ENCODE measurements around the gene CLRN2. TPM values are rescaled to one million over a fixed set of nuclear protein-coding genes. Genes with fewer than 3 reads are reported as not detected.
"Not testable (repeated sequence)": the region's sequence is repeated elsewhere in the genome, so short reads cannot be mapped to it uniquely, and the experiment has no call there.

CLRN2 gene
- total RNA-seq, 1 donor from 2014 or later, result not detected

DNA sequence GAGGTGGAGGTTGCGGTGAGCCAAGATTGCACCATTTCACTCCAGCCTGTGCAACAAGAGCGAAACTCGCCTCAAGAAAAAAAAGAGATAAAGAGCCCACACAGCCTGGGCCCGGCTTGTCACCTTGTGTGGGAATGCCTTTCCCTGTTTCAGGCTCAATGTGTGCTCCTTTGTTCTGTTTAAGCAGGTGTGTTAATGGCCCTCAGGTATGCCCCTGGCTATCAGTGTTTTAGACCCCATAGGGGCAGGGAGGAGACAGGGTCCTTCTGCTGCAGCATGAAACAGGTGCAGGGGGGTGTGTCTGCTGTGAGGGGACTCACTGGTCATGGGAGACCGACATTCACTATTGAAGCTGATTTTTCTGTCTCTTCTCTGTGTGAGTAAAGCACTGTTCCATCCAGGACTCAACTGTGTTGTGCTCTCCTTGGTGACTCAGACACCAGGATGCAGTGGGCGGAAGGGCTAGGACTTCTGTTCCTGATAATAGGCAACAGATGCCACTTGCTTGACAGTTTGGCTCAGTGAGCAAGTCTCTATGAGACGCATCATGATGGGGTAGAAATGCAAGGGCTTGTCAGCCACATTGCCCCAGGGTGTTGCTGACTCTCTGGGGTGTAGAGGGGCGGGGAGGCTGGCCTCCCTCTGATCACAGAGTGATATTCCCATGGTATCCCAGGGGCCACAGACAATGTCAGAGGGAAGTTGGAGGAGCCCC, 46.4 kb downstream of the CLRN2 start:
- intact Hi-C loops (cut with micrococcal nuclease), result no loop called here
- TF ChIP-seq, protein P1, sequence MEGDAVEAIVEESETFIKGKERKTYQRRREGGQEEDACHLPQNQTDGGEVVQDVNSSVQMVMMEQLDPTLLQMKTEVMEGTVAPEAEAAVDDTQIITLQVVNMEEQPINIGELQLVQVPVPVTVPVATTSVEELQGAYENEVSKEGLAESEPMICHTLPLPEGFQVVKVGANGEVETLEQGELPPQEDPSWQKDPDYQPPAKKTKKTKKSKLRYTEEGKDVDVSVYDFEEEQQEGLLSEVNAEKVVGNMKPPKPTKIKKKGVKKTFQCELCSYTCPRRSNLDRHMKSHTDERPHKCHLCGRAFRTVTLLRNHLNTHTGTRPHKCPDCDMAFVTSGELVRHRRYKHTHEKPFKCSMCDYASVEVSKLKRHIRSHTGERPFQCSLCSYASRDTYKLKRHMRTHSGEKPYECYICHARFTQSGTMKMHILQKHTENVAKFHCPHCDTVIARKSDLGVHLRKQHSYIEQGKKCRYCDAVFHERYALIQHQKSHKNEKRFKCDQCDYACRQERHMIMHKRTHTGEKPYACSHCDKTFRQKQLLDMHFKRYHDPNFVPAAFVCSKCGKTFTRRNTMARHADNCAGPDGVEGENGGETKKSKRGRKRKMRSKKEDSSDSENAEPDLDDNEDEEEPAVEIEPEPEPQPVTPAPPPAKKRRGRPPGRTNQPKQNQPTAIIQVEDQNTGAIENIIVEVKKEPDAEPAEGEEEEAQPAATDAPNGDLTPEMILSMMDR (IDR thresholded peaks at IDR 0.05; ENCODE audit: borderline replicate concordance), result no peak
- H3K27me3 ChIP-seq (ENCODE audit: low read depth), result peaks cover 10% of the 10 kb centered on the region

DNA sequence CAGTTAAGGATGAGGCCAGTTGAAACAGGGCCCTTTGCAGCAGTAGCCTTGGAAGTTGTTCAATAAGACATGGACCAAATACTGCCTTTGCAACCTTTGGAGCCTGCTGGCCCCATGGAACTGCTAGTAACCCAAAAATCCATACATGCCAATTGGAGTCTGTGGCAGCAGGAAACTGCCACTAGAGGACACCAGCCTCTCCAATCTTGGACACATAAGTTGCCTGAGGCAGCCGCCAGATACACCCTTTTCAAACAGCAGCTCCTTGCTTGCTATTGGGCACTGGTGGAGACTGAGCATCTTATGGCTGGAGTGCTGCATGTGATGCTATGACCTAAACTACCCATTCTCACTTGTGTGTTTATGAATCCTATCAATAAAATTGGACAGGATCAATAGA, 47.2 kb downstream of the CLRN2 start:
- TF ChIP-seq, protein P1 (IDR thresholded peaks at IDR 0.05; ENCODE audit: borderline replicate concordance), result peak; percentile 29
- intact Hi-C loops (cut with micrococcal nuclease), result no loop called here

More for the DNA sequence above, 46.4 kb downstream of the CLRN2 start:
- Histone ChIP-seq H3K36me3 (no peaks in the 10 kb centered on the region), H3K4me3 (no peak overlapping the region), H3K27ac (replicated peaks) (no peak overlapping the region), H3K9me3 (replicated peaks) (no peaks in the 10 kb centered on the region), H3K4me1 (no peaks in the 10 kb centered on the region)
- no peak for DNase-seq

DNA sequence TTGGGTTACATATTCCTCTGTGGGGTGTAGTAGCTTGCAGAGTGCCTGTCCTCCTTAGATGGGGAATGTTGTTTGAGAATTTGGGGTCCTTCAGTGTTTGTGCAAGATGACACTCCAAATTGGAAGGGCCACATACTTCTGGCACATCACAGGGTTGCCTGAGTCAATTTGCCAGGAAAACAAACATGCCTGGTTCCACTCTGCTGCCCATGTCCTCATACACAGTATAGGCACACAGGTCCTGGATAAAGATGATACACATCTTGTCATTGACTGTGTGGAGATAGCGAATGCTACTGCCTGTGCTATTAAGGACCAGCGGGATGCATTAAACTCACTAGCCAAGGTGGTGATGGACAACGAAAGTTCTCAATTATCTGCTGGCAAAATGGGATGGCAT, 50.9 kb downstream of the CLRN2 start:
- H3K4me3 ChIP-seq, result no peak overlapping the region
- H3K36me3 ChIP-seq, result no peaks in the 10 kb centered on the region
- TF ChIP-seq, protein P1 (IDR thresholded peaks at IDR 0.05; ENCODE audit: borderline replicate concordance), result no peak
- no peak for DNase-seq
- H3K27me3 ChIP-seq (ENCODE audit: low read depth), result no peaks in the 10 kb centered on the region
- H3K4me1 ChIP-seq, result no peaks in the 10 kb centered on the region
- H3K9me3 ChIP-seq (replicated peaks), result no peaks in the 10 kb centered on the region
- intact Hi-C loops (cut with micrococcal nuclease), result no loop called here
- H3K27ac ChIP-seq (replicated peaks), result no peak overlapping the region

More for the DNA sequence above, 47.2 kb downstream of the CLRN2 start:
- no peaks in the 10 kb centered on the region for H3K36me3 ChIP-seq
- H3K27me3 ChIP-seq (ENCODE audit: low read depth), result peaks cover 10% of the 10 kb centered on the region
- H3K4me1 ChIP-seq, result no peaks in the 10 kb centered on the region
- H3K9me3 ChIP-seq (replicated peaks), result no peaks in the 10 kb centered on the region
- no peak overlapping the region for H3K4me3 ChIP-seq
- DNase-seq, result no peak
- H3K27ac ChIP-seq (replicated peaks), result no peak overlapping the region

DNA sequence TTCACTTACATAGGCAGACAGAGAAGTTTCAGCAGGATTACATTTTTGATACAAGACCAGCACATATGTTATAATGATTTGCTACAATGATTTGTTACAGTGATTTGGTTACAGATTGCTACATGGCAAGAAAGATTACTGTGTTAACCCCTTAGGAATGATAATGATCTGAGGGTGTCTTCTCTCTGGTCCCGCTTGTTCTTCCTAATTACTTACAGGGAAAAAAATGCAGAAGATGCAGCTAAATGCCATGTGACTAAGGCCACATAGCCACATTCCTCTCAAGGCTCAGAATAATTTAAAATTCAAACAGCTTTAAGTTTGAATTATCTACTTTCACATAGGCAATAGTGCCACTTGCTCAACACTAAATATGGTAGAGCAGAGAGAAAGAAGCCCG, 52.3 kb downstream of the CLRN2 start:
- Histone ChIP-seq H3K4me3 (no peak overlapping the region), H3K27me3 (ENCODE audit: low read depth) (no peaks in the 10 kb centered on the region), H3K27ac (replicated peaks) (no peak overlapping the region), H3K4me1 (no peaks in the 10 kb centered on the region), H3K9me3 (replicated peaks) (no peaks in the 10 kb centered on the region), H3K36me3 (no peaks in the 10 kb centered on the region)
- DNase-seq, result no peak
- intact Hi-C loops (cut with micrococcal nuclease), result no loop called here
- TF ChIP-seq, protein P1 (IDR thresholded peaks at IDR 0.05; ENCODE audit: borderline replicate concordance), result no peak

DNA sequence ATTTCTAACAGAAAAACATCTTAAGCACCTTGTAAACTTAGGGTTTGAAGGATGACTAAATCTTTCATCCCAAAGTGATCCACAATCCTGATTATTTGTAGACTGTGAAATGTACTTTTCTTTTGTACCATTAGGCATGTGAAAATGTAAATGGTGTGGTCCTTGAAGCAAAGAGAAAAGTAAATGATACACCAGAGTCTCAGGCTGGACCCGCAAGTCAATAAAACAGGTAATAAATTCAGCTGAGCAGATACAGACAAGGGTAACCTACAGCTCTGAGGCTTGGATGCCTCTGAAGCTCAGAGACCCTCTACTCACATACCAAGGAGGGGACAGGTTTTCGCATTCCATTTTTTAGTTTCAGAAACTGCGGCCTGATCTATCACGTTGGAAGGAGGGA, 59.2 kb downstream of the CLRN2 start:
- intact Hi-C loops (cut with micrococcal nuclease), result no loop called here

DNA sequence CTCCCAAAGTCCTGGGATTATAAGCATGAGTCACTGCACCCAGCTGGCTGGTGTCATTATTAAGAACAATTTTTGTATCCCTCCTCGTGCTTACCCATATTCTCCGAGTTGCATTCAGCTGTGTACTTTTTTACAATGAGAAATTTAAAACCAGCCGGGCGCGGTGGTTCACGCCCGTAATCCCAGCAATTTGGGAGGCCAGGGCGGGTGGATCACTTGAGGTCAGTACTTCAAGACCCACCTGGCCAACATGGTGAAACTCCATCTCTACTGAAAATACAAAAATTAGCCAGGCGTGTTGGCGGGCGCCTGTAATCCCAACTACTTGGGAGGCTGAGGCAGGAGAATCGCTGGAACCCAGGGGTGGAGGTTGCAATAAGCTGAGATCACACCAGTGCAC, 60.2 kb downstream of the CLRN2 start:
- H3K4me1 ChIP-seq, result peaks cover 35% of the 10 kb centered on the region
- H3K27ac ChIP-seq (replicated peaks); H3K9me3 ChIP-seq (replicated peaks); H3K27me3 ChIP-seq (ENCODE audit: low read depth); H3K36me3 ChIP-seq; intact Hi-C loops (cut with micrococcal nuclease); DNase-seq; H3K4me3 ChIP-seq: not testable (repeated sequence)

More for the DNA sequence above, 59.2 kb downstream of the CLRN2 start:
- no peaks in the 10 kb centered on the region for H3K9me3 ChIP-seq (replicated peaks)
- TF ChIP-seq, protein P1 (IDR thresholded peaks at IDR 0.05; ENCODE audit: borderline replicate concordance), result no peak
- H3K4me1 ChIP-seq, result peaks cover 27% of the 10 kb centered on the region
- H3K36me3 ChIP-seq, result no peaks in the 10 kb centered on the region
- H3K4me3 ChIP-seq, result no peak overlapping the region
- no peak overlapping the region for H3K27ac ChIP-seq (replicated peaks)
- H3K27me3 ChIP-seq (ENCODE audit: low read depth), result no peaks in the 10 kb centered on the region
- no peak for DNase-seq
